Upper lobe of left lung (tissue), 6 donors: ENCODE data around the gene TFPI. TPM values are rescaled to one million over a fixed set of nuclear protein-coding genes. Genes with fewer than 3 reads are reported as not detected.
"Not testable (repeated sequence)": the region's sequence is repeated elsewhere in the genome, so short reads cannot be mapped to it uniquely, and the experiment has no call there.

ENCODE experiments used
- ATAC-seq, 2 donors: fragments of 200-7000 bp; cut with Tn5 transposase; one replicate each; pipeline ENCODE4 v1.9.1; 2022; ENCODE audit warnings: mild to moderate bottlenecking in 2 of 2, moderate library complexity in 2 of 2; ENCODE audit not compliant: low FRiP score in 2 of 2
- DNase-seq, 2 donors: peaks; one replicate each; pipeline ENCODE4 v3.0.0-alpha.2; 2019 to 2020
- H3K27ac ChIP-seq, 4 donors: fragments of 200-600 bp; sonication (generic); one replicate each; pipeline ENCODE4 v1.5.1; 2016 to 2019
- H3K27me3 ChIP-seq, 4 donors: fragments of 200-600 bp; sonication (generic); one replicate each; pipeline ENCODE4 v1.5.1; 2017 to 2019
- H3K36me3 ChIP-seq, 4 donors: fragments of 200-600 bp; sonication (generic); one replicate each; pipeline ENCODE4 v1.5.1; 2016 to 2019
- H3K4me1 ChIP-seq, 4 donors: fragments of 200-600 bp; sonication (generic); one replicate each; pipeline ENCODE4 v1.5.1; 2018 to 2019
- H3K4me3 ChIP-seq, 4 donors: fragments of 200-600 bp; sonication (generic); one replicate each; pipeline ENCODE4 v1.5.1; 2017 to 2019; ENCODE audit warnings: mild to moderate bottlenecking in 2 of 4, moderate library complexity in 1 of 4
- H3K9me3 ChIP-seq, 4 donors: fragments of 200-600 bp; sonication (generic); one replicate each; pipeline ENCODE4 v1.5.1; 2018 to 2019
- EP300 ChIP-seq, 4 donors: sonication (generic); formaldehyde crosslinking; IDR thresholded peaks; one replicate each; pipeline ENCODE4 v1.5.1; 2017; ENCODE audit warnings: antibody characterized with exemption in 4 of 4, control low read depth in 2 of 4
- POLR2A ChIP-seq, 4 donors: fragments of 450-650 bp; IDR thresholded peaks; one replicate each; pipeline ENCODE4 v1.5.1; 2016 to 2017; ENCODE audit warnings: antibody characterized with exemption in 4 of 4, mild to moderate bottlenecking in 2 of 4
- POLR2AphosphoS5 ChIP-seq, 2 donors: sonication (generic); formaldehyde crosslinking; IDR thresholded peaks; one replicate each; pipeline ENCODE4 v1.5.1; 2017; ENCODE audit warnings: antibody characterized with exemption in 2 of 2
- WGBS, 2 donors: methylation state at CpG; one replicate each; pipeline ENCODE4 v1.1.5; 2017 to 2018; 5-methylcytosine and 5-hydroxymethylcytosine counted together
- total RNA-seq, 6 donors: library from RNA; depleted of rRNA in 4 of 6; stranded (reverse); fragments of >200 nt in 4 of 6; gene quantifications; one replicate each; pipeline versions ENCODE4 v1.1.0 to v1.2.1, GENCODE V29; 2016 to 2021
- TF ChIP-seq, protein P1 (sequence below), 6 experiments: fragments of 450-650 bp in 4 of 6; fragments of 200-600 bp in 2 of 6; sonication (generic) in 2 of 6; IDR thresholded peaks; one replicate each; pipeline ENCODE4 v1.5.1; 2016 to 2019; ENCODE audit warnings: antibody characterized with exemption in 6 of 6
- donor health status: DM: no; HTN: no; CAD: no; lungs with moderate emphysema.
- donor health status: DM: no; HTN: yes; CAD: no; lungs with severe emphysema.

The TFPI gene
- total RNA-seq, 6 donors from 2014 or later, result 92.3 to 293 (median 243) TPM

DNA sequence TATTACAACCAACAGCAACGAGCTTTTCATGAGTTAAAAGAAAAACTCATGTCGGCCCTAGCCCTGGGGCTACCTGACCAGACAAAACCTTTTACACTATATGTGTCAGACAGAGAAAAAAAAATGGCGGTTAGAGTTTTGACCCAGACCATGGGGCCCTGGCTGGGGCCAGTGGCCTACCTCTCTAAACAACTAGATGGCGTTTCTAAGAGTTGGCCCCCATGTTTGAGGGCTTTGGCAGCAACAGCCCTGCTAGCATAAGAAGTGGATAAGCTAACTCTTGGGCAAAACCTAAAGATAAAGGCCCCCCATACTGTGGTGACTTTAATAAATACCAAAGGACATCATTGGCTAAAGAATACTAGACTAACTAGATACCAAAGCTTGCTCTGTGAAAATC lies 39.3 kb downstream of the TFPI start:
- ATAC-seq (no peak), DNase-seq (no peak)
- no peaks in the 10 kb centered on the region for H3K27me3 ChIP-seq
- H3K36me3 ChIP-seq, result peaks cover 0 to 20% (median 12%) of the 10 kb centered on the region in 4 donors
- WGBS, 2 donors, result 90 to 92% methylated on average over 4 of the region's 4 CpGs
- H3K4me1 ChIP-seq, result peaks cover 0 to 7% (median 0%) of the 10 kb centered on the region in 4 donors
- H3K4me3 ChIP-seq, result no peak overlapping the region
- H3K9me3 ChIP-seq, result peaks cover 0 to 8% (median 3%) of the 10 kb centered on the region in 4 donors
- TF ChIP-seq POLR2A (IDR thresholded peaks at IDR 0.05) (no peak), EP300 (IDR thresholded peaks at IDR 0.05) (no peak), POLR2AphosphoS5 (IDR thresholded peaks at IDR 0.05) (no peak)
- TF ChIP-seq, protein P1, sequence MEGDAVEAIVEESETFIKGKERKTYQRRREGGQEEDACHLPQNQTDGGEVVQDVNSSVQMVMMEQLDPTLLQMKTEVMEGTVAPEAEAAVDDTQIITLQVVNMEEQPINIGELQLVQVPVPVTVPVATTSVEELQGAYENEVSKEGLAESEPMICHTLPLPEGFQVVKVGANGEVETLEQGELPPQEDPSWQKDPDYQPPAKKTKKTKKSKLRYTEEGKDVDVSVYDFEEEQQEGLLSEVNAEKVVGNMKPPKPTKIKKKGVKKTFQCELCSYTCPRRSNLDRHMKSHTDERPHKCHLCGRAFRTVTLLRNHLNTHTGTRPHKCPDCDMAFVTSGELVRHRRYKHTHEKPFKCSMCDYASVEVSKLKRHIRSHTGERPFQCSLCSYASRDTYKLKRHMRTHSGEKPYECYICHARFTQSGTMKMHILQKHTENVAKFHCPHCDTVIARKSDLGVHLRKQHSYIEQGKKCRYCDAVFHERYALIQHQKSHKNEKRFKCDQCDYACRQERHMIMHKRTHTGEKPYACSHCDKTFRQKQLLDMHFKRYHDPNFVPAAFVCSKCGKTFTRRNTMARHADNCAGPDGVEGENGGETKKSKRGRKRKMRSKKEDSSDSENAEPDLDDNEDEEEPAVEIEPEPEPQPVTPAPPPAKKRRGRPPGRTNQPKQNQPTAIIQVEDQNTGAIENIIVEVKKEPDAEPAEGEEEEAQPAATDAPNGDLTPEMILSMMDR (IDR thresholded peaks at IDR 0.05), result no peak
- H3K27ac ChIP-seq, result no peak overlapping the region

DNA sequence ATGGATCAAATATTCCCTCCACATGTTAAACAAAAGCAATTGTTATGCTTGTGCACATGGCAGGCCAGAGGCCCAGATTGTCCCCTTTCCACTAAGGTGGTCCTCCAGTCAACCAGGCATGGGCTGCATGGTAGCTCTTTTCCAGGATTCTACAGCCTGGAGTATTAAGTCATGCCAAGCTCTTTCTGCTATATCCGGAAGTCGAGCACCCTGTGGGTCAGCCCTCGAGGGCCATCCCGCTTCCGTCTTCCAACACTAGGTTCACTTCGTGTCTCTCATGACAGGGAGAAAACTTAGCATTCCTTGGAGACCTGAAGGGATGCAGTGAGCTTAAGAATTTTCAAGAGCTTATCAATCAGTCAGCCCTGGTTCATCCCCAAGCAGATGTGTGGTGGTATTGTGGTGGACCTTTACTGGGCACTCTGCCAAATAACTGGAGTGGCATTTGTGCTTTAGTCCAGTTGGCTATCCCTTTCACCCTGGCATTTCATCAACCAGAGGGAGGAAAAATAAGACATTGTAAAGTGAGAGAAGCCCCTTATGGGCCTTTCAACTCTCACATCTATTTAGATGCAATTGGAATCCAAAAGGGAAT lies 39.9 kb downstream of the TFPI start:
- peaks cover 0 to 14% (median 6%) of the 10 kb centered on the region in 4 donors for H3K36me3 ChIP-seq
- not testable (repeated sequence) for H3K27ac ChIP-seq, DNase-seq, H3K9me3 ChIP-seq, H3K27me3 ChIP-seq, H3K4me3 ChIP-seq, H3K4me1 ChIP-seq, ATAC-seq
- 96 to 97% methylated on average over 6 of the region's 6 CpGs for WGBS, 2 donors

GRCh38 chr2:187513460-187514234 lies 40.6 kb downstream of the TFPI start:
- H3K36me3 ChIP-seq, ATAC-seq, DNase-seq, H3K9me3 ChIP-seq, H3K4me1 ChIP-seq, H3K4me3 ChIP-seq, H3K27ac ChIP-seq, H3K27me3 ChIP-seq: not testable (repeated sequence)
- WGBS, 2 donors, result 96% methylated on average over 5 of the region's 5 CpGs

DNA sequence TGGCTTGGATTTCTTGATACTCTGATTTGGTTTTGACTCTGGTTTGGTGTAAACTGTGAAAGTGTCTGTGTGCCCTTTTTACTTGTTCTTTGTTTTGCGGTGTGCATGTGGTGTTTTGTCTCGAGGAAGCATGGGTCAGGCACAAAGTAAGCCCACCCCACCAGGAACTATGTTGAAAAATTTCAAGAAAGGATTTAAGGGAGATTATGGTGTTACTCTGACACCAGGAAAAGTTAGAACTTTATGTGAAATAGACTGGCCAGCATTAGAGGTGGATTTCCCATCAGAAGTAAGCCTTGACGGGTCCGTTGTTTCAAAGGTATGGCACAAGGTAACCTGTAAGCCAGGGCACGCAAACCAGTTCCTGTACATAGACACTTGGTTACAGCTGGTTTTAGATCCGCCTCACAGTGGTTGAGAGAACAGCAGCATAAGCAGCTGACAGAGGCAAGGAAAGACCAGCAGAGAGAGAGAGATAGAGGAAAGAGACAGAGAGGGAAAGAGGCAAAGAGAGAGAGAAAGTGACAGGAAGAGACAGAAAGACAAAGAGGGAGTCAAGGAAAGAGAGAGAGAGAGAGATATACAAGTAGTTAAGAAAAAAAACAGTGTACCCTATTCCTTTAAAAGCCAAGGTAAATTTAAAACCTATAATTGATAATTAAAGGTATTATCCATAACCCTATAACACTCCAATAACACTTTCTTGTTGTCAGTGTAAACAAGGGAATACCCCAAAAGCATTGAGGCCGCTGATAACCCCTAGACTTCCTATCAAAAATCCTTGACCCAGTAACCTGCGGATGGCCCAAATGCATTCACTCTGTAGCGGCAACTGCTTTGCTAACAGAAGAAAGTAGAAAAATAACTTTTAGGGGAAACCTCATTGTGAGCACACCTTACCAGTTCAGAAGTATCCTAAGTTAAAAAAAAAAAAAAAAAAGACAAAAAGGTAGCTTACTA lies 42.6 kb downstream of the TFPI start:
- Histone ChIP-seq H3K4me3 (no peak overlapping the region), H3K36me3 (peaks cover 0 to 5% (median 0%) of the 10 kb centered on the region in 4 donors), H3K27ac (peak overlapping the region in 1 of 4 donors; percentile 58), H3K4me1 (peaks cover 0 to 7% (median 0%) of the 10 kb centered on the region in 4 donors), H3K27me3 (no peaks in the 10 kb centered on the region), H3K9me3 (peaks cover 0 to 8% (median 2%) of the 10 kb centered on the region in 4 donors)
- 83% methylated on average over 9 of the region's 9 CpGs for WGBS, 2 donors
- ATAC-seq (no peak), DNase-seq (no peak)
- no peak for TF ChIP-seq POLR2A (IDR thresholded peaks at IDR 0.05)
- TF ChIP-seq, protein P1 (IDR thresholded peaks at IDR 0.05), result no peak
- no peak for TF ChIP-seq EP300 (IDR thresholded peaks at IDR 0.05)
- TF ChIP-seq POLR2AphosphoS5 (IDR thresholded peaks at IDR 0.05), result no peak

DNA sequence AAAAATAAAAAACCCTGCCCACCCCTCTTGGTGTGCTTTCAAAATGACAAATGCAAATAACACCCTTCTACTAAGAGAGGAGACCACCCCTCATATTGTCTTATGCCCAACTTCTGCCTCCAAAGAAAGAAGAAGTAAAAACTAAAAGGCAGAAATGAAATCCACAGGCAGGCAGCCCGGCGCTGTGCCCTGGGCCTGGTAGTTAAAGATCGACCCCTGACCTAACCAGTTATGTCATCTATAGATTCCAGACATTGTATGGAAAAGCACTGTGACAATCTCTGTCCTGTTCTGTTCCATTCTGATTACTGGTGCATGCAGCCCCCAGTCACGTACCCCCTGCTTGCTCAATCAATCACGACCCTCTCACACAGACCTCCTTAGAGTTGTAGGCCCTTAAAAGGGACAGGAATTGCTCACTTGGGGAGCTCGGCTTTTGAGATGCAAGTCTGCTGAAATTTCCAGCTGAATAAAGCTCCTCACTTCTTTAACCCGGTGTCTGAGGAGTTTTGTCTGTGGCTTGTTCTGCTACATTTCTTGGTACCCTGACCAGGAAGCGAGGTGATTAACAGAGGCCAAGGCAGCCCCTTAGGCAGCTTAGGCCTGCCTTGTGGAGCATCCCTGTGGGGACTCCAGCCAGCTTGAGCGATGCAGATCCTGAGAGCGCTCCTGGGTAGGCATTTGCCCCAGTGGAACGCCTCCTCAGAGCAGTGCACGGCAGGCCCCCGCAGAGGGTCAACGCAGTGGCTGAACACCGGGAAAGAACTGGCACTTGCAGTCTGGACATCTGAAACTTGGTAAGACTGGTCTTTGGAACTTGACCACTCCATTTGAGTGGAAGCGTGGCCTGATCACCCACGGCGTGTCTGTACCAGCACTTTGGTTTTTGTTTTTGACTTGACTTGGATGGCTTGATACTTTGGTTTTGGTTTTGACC lies 43.5 kb downstream of the TFPI start:
- WGBS, 2 donors, result 75 to 81% methylated on average over 17 to 18 of the region's 18 CpGs
- H3K4me1 ChIP-seq, H3K27me3 ChIP-seq, H3K4me3 ChIP-seq, H3K36me3 ChIP-seq, H3K9me3 ChIP-seq, ATAC-seq: not testable (repeated sequence)
- peak in 1 of 2 donors; percentile 46 for DNase-seq
- peak overlapping the region in 3 of 4 donors; percentile 17 to 58 (median 48) for H3K27ac ChIP-seq
